Testis (tissue), 2 donors: ENCODE results near the gene PEPD.

Experiments used
- CTCF ChIP-seq, 3 experiments: fragments of 450-650 bp in 2 of 3; fragments of 200-600 bp in 1 of 3; sonication (generic) in 1 of 3; IDR thresholded peaks; one replicate each; pipeline ENCODE4 v1.5.1; 2016 to 2019; ENCODE audit warnings: antibody characterized with exemption in 3 of 3, mild to moderate bottlenecking in 2 of 3, moderate library complexity in 1 of 3
- POLR2A ChIP-seq: fragments of 450-650 bp; IDR thresholded peaks from one replicate; pipeline ENCODE4 v1.6.1; 2017; ENCODE audit warnings: antibody characterized with exemption, mild to moderate bottlenecking, moderate library complexity

GRCh38 chr19:33406521-33407139 lies 115.0 kb downstream of the PEPD start:
- peak; percentile 87 to 93 (median 92) for TF ChIP-seq CTCF (IDR thresholded peaks at IDR 0.05)
- no peak for TF ChIP-seq POLR2A
